Vagina (tissue), 2 donors: ENCODE data around the gene ARSJ. TPM values are rescaled to one million over a fixed set of nuclear protein-coding genes. Genes with fewer than 3 reads are reported as not detected.

Experiments
- DNase-seq, 2 donors: peaks; one replicate each; pipeline ENCODE4 v3.0.0-alpha.2; 2017; ENCODE audit errors: extremely low spot score in 2 of 2
- H3K27ac ChIP-seq: fragments of 200-600 bp; sonication (generic); one replicate; pipeline ENCODE4 v1.5.1; 2019
- H3K27me3 ChIP-seq: fragments of 200-600 bp; sonication (generic); one replicate; pipeline ENCODE4 v1.5.1; 2019
- H3K36me3 ChIP-seq, 2 donors: fragments of 200-600 bp; sonication (generic); one replicate each; pipeline ENCODE4 v1.5.1; 2017 to 2019
- H3K4me1 ChIP-seq: fragments of 200-600 bp; sonication (generic); one replicate; pipeline ENCODE4 v1.5.1; 2019
- H3K4me3 ChIP-seq, 2 donors: fragments of 200-600 bp; sonication (generic); 1 replicate in 1 of 2; 2 replicates in 1 of 2; pipeline ENCODE4 v1.5.1; 2016 to 2019
- H3K9me3 ChIP-seq: fragments of 200-600 bp; sonication (generic); one replicate; pipeline ENCODE4 v1.5.1; 2019
- CTCF ChIP-seq, 3 experiments: fragments of 450-650 bp in 2 of 3; fragments of 200-600 bp in 1 of 3; sonication (generic) in 1 of 3; IDR thresholded peaks; one replicate each; pipeline ENCODE4 v1.5.1; 2017 to 2019; ENCODE audit warnings: antibody characterized with exemption in 3 of 3, mild to moderate bottlenecking in 2 of 3, moderate library complexity in 2 of 3
- POLR2A ChIP-seq, 2 donors: fragments of 450-650 bp; IDR thresholded peaks; one replicate each; pipeline ENCODE4 v1.6.1; 2017; ENCODE audit warnings: antibody characterized with exemption in 2 of 2, mild to moderate bottlenecking in 2 of 2, moderate library complexity in 2 of 2
- POLR2AphosphoS5 ChIP-seq, 2 donors: sonication (generic); formaldehyde crosslinking; IDR thresholded peaks; one replicate each; pipeline ENCODE4 v1.9.0; 2017; ENCODE audit warnings: antibody characterized with exemption in 2 of 2, mild to moderate bottlenecking in 2 of 2, low read depth in 1 of 2; ENCODE audit not compliant: insufficient read depth in 1 of 2
- intact Hi-C: fragments of 100-400 bp; cut with DNase I; formaldehyde crosslinking; loops from one replicate; pipeline ENCODE4 v1.15.1; 2023
- total RNA-seq: library from RNA; depleted of rRNA; stranded (reverse); fragments of >200 nt; gene quantifications from one replicate; pipeline ENCODE4 v1.2.3, GENCODE V29; 2016

Gene ARSJ
- total RNA-seq: 5.4 TPM

DNA sequence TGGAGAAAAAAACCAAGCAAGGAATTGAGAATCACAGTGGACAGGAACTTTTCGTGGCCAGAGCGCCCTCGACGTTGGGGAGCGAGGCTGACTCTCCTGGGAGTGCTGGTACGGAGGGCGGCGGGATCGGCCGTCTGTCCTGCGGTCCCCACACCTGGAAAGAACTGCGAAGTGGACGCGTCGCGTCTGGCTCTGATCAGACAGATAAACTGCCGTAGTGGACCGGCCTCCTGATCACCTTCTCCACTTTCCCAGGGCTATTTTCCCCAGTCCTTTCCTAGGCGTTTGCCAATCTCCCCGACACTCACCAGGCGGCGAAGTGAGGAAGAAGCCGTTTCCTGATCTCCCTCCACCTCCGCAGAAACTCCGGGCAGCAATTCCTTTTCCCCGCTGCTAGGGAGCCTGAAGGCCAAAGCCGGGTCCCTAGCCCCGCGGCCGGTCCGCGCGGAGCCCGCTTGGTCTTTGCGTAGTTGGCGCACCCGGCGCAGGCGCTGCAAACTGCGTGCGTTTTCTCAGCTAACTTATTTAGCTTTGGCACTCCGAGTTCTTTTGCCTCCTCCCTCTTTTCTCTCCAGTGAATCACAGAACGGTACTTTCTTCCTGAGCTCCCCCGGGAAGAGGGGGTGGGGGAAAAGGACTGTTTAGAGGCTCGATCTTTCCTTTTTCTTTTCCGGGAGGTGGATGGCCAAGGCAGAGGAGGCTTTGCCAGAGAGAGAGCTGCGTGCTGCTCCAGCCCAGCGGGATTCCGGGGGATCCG is at the start of gene ARSJ:
Gene ARSJ (minus strand): TSS at position 500 of the 757 bp plus-strand sequence. CDS start 813 bp downstream, outside the sequence.
- no peak for DNase-seq
- peaks cover 31% of the 10 kb centered on the region for H3K4me1 ChIP-seq
- peak within 1 kb of the TSS; percentile 72 for H3K4me3 ChIP-seq
- no peak for TF ChIP-seq CTCF (IDR thresholded peaks at IDR 0.05)
- TF ChIP-seq POLR2A (IDR thresholded peaks at IDR 0.05): peak in 1 of 2 donors; percentile 57
- TF ChIP-seq POLR2AphosphoS5 (IDR thresholded peaks at IDR 0.05; ENCODE audit: insufficient read depth in 1 of 2, low read depth in 1 of 2): peak; percentile 40 to 83
- H3K36me3 ChIP-seq: no peaks in the 10 kb centered on the region
- intact Hi-C loops: no loop called here
- H3K27ac ChIP-seq: peak within 1 kb of the TSS; percentile 90
- H3K9me3 ChIP-seq: no peaks in the 10 kb centered on the region
- no peaks in the 10 kb centered on the region for H3K27me3 ChIP-seq

DNA sequence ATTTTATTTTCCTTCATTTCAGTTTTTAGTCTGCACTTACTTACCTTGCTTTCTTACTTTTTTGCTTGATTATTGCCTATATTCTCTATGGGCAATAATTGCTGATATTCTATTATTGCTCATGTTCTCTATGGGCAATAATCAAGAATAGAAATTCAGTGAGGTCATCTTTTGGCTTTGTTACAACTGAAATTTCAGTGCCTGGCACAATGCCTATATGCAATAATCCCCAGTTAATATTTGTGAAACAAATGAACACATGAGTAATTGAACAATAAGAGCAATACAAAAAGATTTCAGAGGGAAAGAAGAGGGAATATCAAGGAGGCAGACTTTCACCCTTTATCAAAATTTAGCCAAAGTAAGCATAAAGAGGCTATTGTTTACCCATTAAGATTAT is 48.6 kb upstream of the ARSJ start:
- no peak for TF ChIP-seq POLR2A (IDR thresholded peaks at IDR 0.05)
- TF ChIP-seq CTCF (IDR thresholded peaks at IDR 0.05): no peak
- no peak for TF ChIP-seq POLR2AphosphoS5 (IDR thresholded peaks at IDR 0.05; ENCODE audit: insufficient read depth in 1 of 2, low read depth in 1 of 2)
- intact Hi-C loops: no loop called here
- Histone ChIP-seq H3K9me3 (no peaks in the 10 kb centered on the region), H3K36me3 (no peaks in the 10 kb centered on the region), H3K27me3 (no peaks in the 10 kb centered on the region), H3K4me3 (no peak overlapping the region), H3K4me1 (no peaks in the 10 kb centered on the region), H3K27ac (no peak overlapping the region)
- DNase-seq: no peak

DNA sequence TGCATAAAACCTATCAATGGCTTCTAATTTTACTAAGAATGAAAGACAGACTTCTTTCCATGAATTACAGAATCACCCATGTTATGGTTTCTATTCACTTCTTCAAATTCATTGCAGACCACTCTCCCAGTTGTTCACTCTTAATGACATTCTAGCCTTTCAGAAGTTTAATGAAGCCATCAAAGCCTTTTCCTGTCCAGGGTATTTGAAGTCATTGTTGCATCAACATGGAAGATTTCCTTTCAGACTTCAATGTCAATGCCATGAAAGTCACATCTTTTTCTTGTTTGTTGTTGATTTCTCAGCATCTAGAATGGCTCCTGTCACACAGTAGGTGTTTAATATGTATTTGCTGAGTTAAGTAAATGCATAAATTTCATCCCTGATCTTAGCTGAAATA is 48.1 kb upstream of the ARSJ start:
- DNase-seq: no peak
- H3K4me3 ChIP-seq: no peak overlapping the region
- H3K9me3 ChIP-seq: no peaks in the 10 kb centered on the region
- no peaks in the 10 kb centered on the region for H3K36me3 ChIP-seq
- intact Hi-C loops: no loop called here
- H3K4me1 ChIP-seq: no peaks in the 10 kb centered on the region
- no peaks in the 10 kb centered on the region for H3K27me3 ChIP-seq
- TF ChIP-seq CTCF (IDR thresholded peaks at IDR 0.05): no peak
- TF ChIP-seq POLR2A (IDR thresholded peaks at IDR 0.05): no peak
- no peak overlapping the region for H3K27ac ChIP-seq

- H3K36me3 ChIP-seq: no peaks in the 10 kb centered on the region
- intact Hi-C loops: no loop called here
- no peaks in the 10 kb centered on the region for H3K9me3 ChIP-seq
- H3K27ac ChIP-seq: no peak overlapping the region
- TF ChIP-seq POLR2AphosphoS5 (IDR thresholded peaks at IDR 0.05; ENCODE audit: insufficient read depth in 1 of 2, low read depth in 1 of 2) (no peak), CTCF (IDR thresholded peaks at IDR 0.05) (no peak), POLR2A (IDR thresholded peaks at IDR 0.05) (no peak)
- no peaks in the 10 kb centered on the region for H3K4me1 ChIP-seq
- no peak for DNase-seq
- no peak overlapping the region for H3K4me3 ChIP-seq
- H3K27me3 ChIP-seq: no peaks in the 10 kb centered on the region
Measured at GRCh38 chr4:114026447-114026846, 47.0 kb upstream of the ARSJ start.

GRCh38 chr4:114025176-114025777 is 45.8 kb upstream of the ARSJ start:
- no peaks in the 10 kb centered on the region for H3K27me3 ChIP-seq
- H3K4me3 ChIP-seq: no peak overlapping the region
- no peak overlapping the region for H3K27ac ChIP-seq
- no peaks in the 10 kb centered on the region for H3K36me3 ChIP-seq
- TF ChIP-seq CTCF (IDR thresholded peaks at IDR 0.05): no peak
- no peak for TF ChIP-seq POLR2A (IDR thresholded peaks at IDR 0.05)
- no peak for TF ChIP-seq POLR2AphosphoS5 (IDR thresholded peaks at IDR 0.05; ENCODE audit: insufficient read depth in 1 of 2, low read depth in 1 of 2)
- no peaks in the 10 kb centered on the region for H3K9me3 ChIP-seq
- intact Hi-C loops: no loop called here
- H3K4me1 ChIP-seq: no peaks in the 10 kb centered on the region
- no peak for DNase-seq
